VCaP (cell line): ENCODE data around the gene CSE1L.
"Not testable (repeated sequence)": the region's sequence is repeated elsewhere in the genome, so short reads cannot be mapped to it uniquely, and the experiment has no call there.

Experiments
- H3K27ac ChIP-seq: fragments of 450-650 bp; 2 replicates; pipeline ENCODE4 v1.5.1; 2017
- CTCF ChIP-seq: fragments of 450-650 bp; conservative IDR thresholded peaks from 2 replicates; pipeline ENCODE4 v1.5.1; 2017; ENCODE audit warnings: mild to moderate bottlenecking, moderate library complexity

Gene CSE1L

GRCh38 chr20:49115564-49115963 is 69.5 kb downstream of the CSE1L start:
- peak; percentile 19 for TF ChIP-seq CTCF
- no peak overlapping the region for H3K27ac ChIP-seq

- no peak for TF ChIP-seq CTCF
Observed at GRCh38 chr20:49118307-49118706, 72.2 kb downstream of the CSE1L start.

GRCh38 chr20:49119988-49120387 is 73.9 kb downstream of the CSE1L start:
- H3K27ac ChIP-seq: peak overlapping the region; percentile 59; the same call in 1 of the 2 replicates
- no peak for TF ChIP-seq CTCF

More at GRCh38 chr20:49118307-49118706, 72.2 kb downstream of the CSE1L start:
- H3K27ac ChIP-seq: peak overlapping the region; percentile 59

GRCh38 chr20:49122920-49123319 is 76.8 kb downstream of the CSE1L start:
- no peak overlapping the region for H3K27ac ChIP-seq
- TF ChIP-seq CTCF: no peak

- H3K27ac ChIP-seq: no peak overlapping the region
- no peak for TF ChIP-seq CTCF
Observed at GRCh38 chr20:49123982-49124381, 77.9 kb downstream of the CSE1L start.

- H3K27ac ChIP-seq: no peak overlapping the region
- TF ChIP-seq CTCF: peak; percentile 83
Observed at GRCh38 chr20:49132995-49133478, 86.9 kb downstream of the CSE1L start.

- no peak for TF ChIP-seq CTCF
- no peak overlapping the region for H3K27ac ChIP-seq
Observed at GRCh38 chr20:49133571-49133970, 87.5 kb downstream of the CSE1L start.

GRCh38 chr20:49134797-49135196 is 88.7 kb downstream of the CSE1L start:
- H3K27ac ChIP-seq: not testable (repeated sequence)
